NCI-H526 treated with DMSO at 0.1 percent for 48 hours (cell line): Measurements from ENCODE around the gene CDK18.

Experiments used
- DNase-seq: peaks from one replicate; lab custom pipeline; 2025; lab: John Stamatoyannopoulos, UW

CDK18 gene

GRCh38 chr1:205570796-205571537, 66.5 kb downstream of the CDK18 start:
- DNase-seq: no peak

GRCh38 chr1:205571747-205572146, 67.3 kb downstream of the CDK18 start:
- DNase-seq: no peak

- no peak for DNase-seq
Measured at GRCh38 chr1:205572421-205572820, 68.0 kb downstream of the CDK18 start.

GRCh38 chr1:205575294-205575885, 70.9 kb downstream of the CDK18 start:
- DNase-seq: no peak

- no peak for DNase-seq
Measured at GRCh38 chr1:205576011-205576410, 71.5 kb downstream of the CDK18 start.

- DNase-seq: no peak
Measured at GRCh38 chr1:205576805-205577761, 72.6 kb downstream of the CDK18 start.

GRCh38 chr1:205577874-205578658, 73.6 kb downstream of the CDK18 start:
- no peak for DNase-seq

- no peak for DNase-seq
Measured at GRCh38 chr1:205578780-205579571, 74.5 kb downstream of the CDK18 start.

GRCh38 chr1:205579711-205580110, 75.2 kb downstream of the CDK18 start:
- DNase-seq: no peak

- DNase-seq: no peak
Measured at GRCh38 chr1:205580140-205580922, 75.9 kb downstream of the CDK18 start.

- no peak for DNase-seq
Measured at GRCh38 chr1:205580923-205581180, 76.4 kb downstream of the CDK18 start.

GRCh38 chr1:205581321-205581980, 77.0 kb downstream of the CDK18 start:
- no peak for DNase-seq

GRCh38 chr1:205582046-205582445, 77.6 kb downstream of the CDK18 start:
- DNase-seq: no peak
